HL-60 (cell line): ENCODE results near the gene CCDC192.

Experiments used
- GABPA ChIP-seq: IDR thresholded peaks from 2 replicates; pipeline ENCODE4 v1.6.1; 2012; ENCODE audit warnings: low read depth
- POLR2AphosphoS5 ChIP-seq: IDR thresholded peaks from 2 replicates; pipeline ENCODE4 v1.6.1; 2012; ENCODE audit warnings: low read depth
- SPI1 ChIP-seq: IDR thresholded peaks from 2 replicates; pipeline ENCODE4 v1.6.1; 2012; ENCODE audit warnings: low read depth, mild to moderate bottlenecking, borderline replicate concordance
- TF ChIP-seq, protein P1 (sequence below): IDR thresholded peaks from one replicate; pipeline ENCODE4 v1.5.1; 2011; ENCODE audit warnings: low read length, control low read depth, inconsistent platforms; ENCODE audit not compliant: insufficient read depth
- TF ChIP-seq, protein P2 (sequence below): IDR thresholded peaks from 2 replicates; pipeline ENCODE4 v1.6.1; 2012; ENCODE audit warnings: low read depth; ENCODE audit not compliant: insufficient replicate concordance

- TF ChIP-seq, protein P1, sequence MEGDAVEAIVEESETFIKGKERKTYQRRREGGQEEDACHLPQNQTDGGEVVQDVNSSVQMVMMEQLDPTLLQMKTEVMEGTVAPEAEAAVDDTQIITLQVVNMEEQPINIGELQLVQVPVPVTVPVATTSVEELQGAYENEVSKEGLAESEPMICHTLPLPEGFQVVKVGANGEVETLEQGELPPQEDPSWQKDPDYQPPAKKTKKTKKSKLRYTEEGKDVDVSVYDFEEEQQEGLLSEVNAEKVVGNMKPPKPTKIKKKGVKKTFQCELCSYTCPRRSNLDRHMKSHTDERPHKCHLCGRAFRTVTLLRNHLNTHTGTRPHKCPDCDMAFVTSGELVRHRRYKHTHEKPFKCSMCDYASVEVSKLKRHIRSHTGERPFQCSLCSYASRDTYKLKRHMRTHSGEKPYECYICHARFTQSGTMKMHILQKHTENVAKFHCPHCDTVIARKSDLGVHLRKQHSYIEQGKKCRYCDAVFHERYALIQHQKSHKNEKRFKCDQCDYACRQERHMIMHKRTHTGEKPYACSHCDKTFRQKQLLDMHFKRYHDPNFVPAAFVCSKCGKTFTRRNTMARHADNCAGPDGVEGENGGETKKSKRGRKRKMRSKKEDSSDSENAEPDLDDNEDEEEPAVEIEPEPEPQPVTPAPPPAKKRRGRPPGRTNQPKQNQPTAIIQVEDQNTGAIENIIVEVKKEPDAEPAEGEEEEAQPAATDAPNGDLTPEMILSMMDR = no peak
- no peak for TF ChIP-seq POLR2AphosphoS5
- TF ChIP-seq, protein P2, sequence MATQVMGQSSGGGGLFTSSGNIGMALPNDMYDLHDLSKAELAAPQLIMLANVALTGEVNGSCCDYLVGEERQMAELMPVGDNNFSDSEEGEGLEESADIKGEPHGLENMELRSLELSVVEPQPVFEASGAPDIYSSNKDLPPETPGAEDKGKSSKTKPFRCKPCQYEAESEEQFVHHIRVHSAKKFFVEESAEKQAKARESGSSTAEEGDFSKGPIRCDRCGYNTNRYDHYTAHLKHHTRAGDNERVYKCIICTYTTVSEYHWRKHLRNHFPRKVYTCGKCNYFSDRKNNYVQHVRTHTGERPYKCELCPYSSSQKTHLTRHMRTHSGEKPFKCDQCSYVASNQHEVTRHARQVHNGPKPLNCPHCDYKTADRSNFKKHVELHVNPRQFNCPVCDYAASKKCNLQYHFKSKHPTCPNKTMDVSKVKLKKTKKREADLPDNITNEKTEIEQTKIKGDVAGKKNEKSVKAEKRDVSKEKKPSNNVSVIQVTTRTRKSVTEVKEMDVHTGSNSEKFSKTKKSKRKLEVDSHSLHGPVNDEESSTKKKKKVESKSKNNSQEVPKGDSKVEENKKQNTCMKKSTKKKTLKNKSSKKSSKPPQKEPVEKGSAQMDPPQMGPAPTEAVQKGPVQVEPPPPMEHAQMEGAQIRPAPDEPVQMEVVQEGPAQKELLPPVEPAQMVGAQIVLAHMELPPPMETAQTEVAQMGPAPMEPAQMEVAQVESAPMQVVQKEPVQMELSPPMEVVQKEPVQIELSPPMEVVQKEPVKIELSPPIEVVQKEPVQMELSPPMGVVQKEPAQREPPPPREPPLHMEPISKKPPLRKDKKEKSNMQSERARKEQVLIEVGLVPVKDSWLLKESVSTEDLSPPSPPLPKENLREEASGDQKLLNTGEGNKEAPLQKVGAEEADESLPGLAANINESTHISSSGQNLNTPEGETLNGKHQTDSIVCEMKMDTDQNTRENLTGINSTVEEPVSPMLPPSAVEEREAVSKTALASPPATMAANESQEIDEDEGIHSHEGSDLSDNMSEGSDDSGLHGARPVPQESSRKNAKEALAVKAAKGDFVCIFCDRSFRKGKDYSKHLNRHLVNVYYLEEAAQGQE = no peak
- TF ChIP-seq SPI1 = no peak
- TF ChIP-seq GABPA = no peak
Observed at GRCh38 chr5:127754259-127754658, 51.1 kb downstream of the CCDC192 start.
